ENCODE data around the gene VSNL1.

Gene VSNL1

GRCh38 chr2:17600556-17601204, 60.2 kb downstream of the VSNL1 start:
- intact Hi-C loops (cut with DNase I) = no loop called here
- DNase-seq = no peak

DNA sequence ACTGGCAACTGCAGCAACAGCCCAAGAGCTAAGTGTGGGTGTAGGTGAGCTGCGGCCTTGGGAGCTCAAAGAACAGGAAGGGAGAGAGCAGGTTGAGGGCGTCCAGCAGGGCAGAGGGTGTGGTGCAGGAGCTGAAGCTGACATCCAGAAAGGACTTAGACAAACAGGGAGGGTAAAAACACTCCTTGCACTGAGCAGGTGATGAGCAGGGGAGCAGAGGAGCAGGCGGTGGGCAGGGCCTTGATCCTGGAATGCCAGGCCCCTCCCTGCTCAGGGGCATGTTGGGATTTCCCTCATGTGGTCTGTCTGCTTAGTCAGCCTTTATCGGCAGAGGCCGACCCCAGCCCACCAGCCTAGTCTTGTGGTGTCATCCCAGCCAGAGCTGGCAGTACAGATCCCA, 63.6 kb downstream of the VSNL1 start:
- no peak for DNase-seq
- intact Hi-C loops (cut with DNase I) = no loop called here

DNA sequence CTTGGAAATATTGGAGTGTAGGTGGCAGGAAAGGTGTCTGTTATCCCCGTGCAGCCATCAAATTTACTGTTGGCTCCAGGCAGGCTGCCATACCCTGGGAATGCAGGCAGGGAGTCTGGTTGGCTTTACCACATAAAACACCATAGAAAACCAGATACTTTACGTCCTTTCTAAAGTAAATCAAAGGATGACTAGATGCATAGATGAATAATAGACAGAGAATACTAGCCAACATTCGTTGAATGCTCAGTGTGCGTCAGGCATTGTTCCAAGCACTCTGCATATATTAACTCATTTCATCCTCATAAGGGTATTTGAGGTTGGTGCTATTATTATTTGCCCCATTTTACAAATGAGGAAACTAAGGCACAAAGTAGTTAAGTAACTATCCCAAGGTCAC, 65.2 kb downstream of the VSNL1 start:
- intact Hi-C loops (cut with DNase I) = no loop called here
- DNase-seq = no peak

DNA sequence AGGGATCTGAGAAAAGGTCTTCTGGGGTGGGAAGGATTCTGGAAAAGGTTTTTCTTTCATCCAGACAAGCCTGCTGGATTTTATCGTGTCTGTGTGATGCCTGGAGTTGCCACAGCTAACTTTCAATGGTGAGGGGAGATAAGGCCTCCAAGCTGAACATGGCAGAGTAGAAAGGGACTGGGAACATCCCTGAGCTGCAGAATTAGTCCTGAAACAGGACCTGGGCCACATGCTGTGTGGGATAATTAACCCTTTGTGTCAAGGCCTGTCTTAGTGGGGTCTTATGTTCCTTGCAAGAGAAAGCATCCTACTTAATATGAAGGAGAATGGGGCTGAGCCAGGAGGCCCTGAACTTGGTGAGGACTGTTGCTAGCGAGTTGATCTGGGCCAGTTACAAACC, 66.4 kb downstream of the VSNL1 start:
- intact Hi-C loops (cut with DNase I) = no loop called here
- DNase-seq = no peak

DNA sequence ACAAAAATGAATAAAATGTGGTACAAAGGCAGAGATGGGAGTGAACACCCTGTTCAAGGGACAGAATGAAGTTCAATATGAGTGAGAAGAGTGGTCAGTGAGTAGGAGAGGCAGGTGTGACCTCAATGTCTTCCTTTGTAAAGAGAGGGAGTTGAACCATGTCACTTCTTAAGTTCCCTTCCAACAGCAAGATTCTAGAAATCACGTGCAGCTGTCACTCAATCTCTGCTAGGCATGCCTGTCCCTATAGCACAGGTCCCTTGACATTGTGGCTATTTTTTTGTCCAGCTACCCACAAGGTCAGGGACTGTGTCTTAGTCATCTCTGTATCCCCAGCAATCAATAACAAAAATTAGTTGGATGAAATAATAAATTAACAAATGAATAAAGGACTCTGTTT, 66.9 kb downstream of the VSNL1 start:
- intact Hi-C loops (cut with DNase I) = no loop called here
- no peak for DNase-seq

DNA sequence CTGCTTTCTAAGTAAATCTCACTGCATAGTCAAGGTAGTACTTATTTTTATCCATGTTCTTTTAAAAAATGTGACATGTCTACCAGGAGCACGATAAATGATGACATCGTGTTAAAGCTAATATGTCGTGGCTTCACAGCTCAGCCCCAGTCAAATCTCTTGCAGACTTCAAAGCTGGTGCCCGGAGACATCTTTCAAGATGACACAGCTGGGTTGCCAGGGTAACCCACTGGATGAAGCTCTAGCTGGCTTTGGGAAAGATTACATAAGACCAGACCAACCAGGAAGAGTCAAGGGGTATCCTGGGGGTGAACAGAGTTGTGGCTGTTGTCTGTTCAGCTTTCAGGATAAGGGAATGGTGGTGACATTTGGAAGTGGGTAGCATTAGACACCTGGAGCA, 67.8 kb downstream of the VSNL1 start:
- DNase-seq = peak in 17 of 42 donors; percentile 10 to 62 (median 18)
- intact Hi-C loops (cut with DNase I) = no loop called here

DNA sequence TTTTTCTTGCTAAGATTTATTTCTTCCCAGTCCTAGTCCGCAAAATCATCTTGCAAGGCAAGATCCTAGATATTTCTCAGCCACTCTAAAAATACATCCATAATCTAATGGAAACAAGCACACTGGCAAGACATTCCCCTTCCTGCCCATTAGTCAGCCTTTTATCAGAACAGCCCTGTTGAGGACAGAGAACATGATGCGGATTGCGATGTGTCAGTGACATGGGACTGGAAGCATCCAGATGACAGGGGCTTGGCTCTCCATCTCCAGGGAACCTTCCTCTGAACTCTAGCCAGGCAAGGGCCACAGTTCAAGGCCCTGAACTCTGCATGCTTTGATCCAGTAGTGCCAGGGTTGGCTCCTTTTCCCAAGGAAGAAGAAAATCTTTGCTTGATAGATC, 70.0 kb downstream of the VSNL1 start:
- intact Hi-C loops (cut with DNase I) = no loop called here

DNA sequence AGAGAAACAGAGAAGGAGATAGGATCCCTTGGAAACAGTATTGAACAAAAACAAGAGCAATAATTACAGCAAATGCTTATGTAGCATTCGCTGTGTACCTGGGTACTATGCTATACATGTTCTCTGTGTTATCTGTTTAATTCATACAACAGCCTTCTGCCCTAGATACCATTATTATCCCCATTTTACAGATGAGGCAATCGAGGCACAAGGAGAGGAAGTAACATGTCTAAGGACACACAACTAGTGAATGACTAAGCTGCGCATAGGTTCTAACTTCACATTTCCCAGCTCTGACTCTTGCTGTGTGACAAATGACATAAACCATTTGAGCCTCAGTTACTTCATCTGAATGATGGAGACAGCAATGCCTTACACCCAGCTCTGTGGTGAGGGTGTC, 70.5 kb downstream of the VSNL1 start:
- intact Hi-C loops (cut with DNase I) = no loop called here
- no peak for DNase-seq

More for the DNA sequence above, 70.0 kb downstream of the VSNL1 start:
- no peak for DNase-seq

- intact Hi-C loops (cut with DNase I) = no loop called here
- DNase-seq = no peak
These were observed 73.9 kb downstream of the VSNL1 start for GRCh38 chr2:17614174-17614930.

DNA sequence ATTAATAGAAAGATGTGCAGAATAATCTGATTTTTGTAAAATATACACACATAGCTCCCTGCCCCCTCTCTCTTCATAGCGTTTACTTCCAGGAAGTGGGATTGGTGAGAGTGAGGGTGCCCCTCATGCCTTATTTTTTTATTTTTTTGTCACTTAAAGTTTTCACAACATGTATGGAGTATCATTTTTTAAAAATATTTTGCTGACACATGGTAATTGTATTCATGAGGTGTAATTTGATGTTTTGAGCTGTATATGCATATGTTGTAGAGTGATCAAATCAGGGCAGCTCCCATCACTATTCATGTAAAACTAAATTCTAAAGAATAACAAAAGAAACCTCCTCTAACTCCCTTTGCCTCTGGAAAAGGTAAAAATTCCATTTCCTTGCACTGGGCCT, 74.7 kb downstream of the VSNL1 start:
- no peak for DNase-seq
- intact Hi-C loops (cut with DNase I) = no loop called here

GRCh38 chr2:17615728-17616351, 75.3 kb downstream of the VSNL1 start:
- no peak for DNase-seq
- intact Hi-C loops (cut with DNase I) = no loop called here

DNA sequence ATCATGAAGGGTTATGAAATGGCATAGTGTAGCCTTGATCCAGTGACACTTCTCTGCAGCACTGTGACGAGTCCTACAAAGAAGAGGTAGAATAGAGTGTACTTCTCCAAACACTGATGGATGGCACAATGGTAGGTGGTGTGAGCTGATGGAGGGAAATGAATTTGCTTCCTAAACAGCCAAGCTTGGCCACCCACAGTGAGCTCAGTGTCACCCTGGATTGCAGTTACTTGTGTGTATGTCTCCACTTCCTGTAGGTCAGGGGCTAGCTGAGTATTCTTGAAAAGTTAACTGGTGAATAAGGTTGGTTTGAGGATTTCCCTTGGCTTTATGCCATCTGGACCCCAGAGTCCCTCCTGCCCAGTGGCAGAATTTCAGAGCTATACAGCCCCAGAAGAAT, 75.9 kb downstream of the VSNL1 start:
- no peak for DNase-seq
- intact Hi-C loops (cut with DNase I) = no loop called here

- DNase-seq = no peak
- intact Hi-C loops (cut with DNase I) = no loop called here
These were observed 77.0 kb downstream of the VSNL1 start for GRCh38 chr2:17617516-17617915.

DNA sequence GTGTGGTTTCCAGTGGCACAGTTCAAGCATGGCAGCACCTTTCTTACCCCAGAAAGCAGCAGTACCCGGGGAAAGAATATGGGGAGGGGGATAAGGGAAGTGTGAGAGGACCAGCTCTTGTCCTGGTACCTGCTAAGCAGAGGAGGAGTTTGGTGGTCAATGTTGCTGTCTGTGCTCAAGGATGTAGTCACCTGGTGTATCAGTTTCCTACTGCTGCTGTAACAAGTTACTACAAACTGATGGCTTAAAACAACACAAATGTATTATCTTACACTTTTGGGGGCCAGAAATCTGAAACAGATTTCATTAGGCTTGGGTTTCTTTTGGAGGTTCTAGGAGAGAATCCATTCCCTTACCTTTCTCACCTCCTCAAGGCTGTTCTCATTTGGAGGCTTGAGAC, 77.5 kb downstream of the VSNL1 start:
- intact Hi-C loops (cut with DNase I) = no loop called here

GRCh38 chr2:17620280-17620679, 79.8 kb downstream of the VSNL1 start:
- intact Hi-C loops (cut with DNase I) = no loop called here
- DNase-seq = peak in 35 of 42 donors; percentile 6 to 81 (median 43)

More for the DNA sequence above, 77.5 kb downstream of the VSNL1 start:
- DNase-seq = no peak

DNA sequence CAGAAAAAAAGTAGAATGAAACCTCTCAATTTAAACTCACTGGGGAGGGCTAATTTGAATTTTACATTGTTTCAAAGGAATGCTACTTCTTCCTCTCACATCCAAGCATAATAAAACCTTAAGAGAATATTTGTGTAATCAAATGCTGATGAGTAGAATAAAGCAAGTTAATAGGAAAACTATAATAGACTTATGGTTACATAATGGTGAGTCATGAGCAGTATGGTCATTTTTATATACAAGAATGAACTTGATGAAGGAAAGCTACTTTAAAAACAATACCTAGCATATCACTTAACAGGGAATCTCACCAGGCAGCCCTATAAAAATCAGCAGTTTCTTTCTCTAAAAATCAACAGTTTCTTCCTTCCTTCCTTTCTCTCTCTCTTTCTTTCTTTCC, 80.3 kb downstream of the VSNL1 start:
- no peak for DNase-seq
- intact Hi-C loops (cut with DNase I) = no loop called here

DNA sequence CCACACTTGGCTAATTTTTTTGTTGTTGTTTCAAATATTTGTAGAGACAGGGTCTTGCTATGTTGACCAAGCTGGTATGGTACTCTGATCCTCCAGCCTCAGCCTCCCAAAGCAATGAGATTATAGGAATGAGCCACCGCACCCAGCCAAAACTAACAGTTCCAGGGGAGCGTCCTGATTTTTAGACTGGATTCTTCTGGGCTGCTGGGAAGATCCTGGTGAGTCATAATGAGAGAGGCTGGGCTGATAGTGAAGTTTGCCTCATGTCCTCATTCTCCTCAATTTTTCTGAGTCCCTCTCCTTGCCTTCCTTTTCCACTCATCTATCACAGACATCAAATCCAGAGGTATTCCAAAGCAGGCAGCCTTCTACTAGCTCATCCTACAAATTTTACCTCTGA, 81.3 kb downstream of the VSNL1 start:
- intact Hi-C loops (cut with DNase I) = no loop called here
- DNase-seq = no peak

GRCh38 chr2:17625446-17625845, 85.0 kb downstream of the VSNL1 start:
- DNase-seq = peak; percentile 51 to 97 (median 82)
- intact Hi-C loops (cut with DNase I) = no loop called here

DNA sequence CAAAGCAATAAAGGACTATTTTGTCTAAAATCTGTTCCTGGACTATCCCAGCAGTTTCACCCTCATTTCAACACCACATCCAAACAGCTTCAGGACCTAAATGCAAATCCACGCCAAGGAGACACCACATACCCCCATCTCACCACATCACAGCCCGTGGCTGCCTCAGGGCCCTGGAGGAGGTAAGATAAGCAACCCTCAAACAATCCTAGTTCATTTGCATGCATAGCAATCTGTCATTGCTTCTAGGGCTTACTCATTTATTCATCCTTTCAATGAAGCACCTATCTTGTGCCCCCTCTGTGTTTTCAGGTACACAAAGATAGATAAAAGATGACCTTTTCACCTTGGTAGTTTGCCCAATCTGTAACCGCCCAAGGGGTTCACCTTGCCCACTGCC, 86.5 kb downstream of the VSNL1 start:
- DNase-seq = no peak
- intact Hi-C loops (cut with DNase I) = no loop called here

DNA sequence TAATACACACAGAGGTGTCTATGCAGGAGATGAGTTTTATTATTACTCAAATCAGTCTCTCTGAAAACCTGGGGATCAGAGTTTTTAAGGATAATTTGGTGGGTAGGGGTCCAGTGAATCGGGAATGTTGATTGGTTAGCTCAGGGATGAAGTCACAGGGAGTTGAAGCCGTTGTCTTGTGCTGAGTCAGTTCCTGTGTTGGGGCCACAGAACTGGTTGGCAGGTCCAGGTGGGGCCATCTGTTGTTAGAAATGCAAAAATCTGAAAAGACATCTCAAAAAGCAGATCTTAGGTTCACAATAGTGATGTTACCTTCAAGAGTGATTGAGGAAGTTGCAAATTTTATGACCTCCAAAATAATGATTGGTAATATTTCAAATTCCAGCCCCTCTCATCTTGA, 86.9 kb downstream of the VSNL1 start:
- no peak for DNase-seq
- intact Hi-C loops (cut with DNase I) = no loop called here

All from head of caudate nucleus (tissue), 42 donors.